HFF-Myc (cell line): ENCODE measurements around the gene CHRM5.

Experiments used
- DNase-seq: peaks from one replicate; pipeline ENCODE4 v3.0.0-alpha.2; 2011; ENCODE audit warnings: low read depth; ENCODE audit errors: extremely low read depth
- H3K4me3 ChIP-seq: replicated peaks from 2 replicates; pipeline ENCODE4 v1.5.1; 2011; ENCODE audit warnings: low read depth, mild to moderate bottlenecking, control low read depth, low read length
- CTCF ChIP-seq: IDR thresholded peaks from 2 replicates; pipeline ENCODE4 v1.5.1; 2012; ENCODE audit warnings: mild to moderate bottlenecking, low read depth, low read length, control low read depth; ENCODE audit errors: missing control alignments

CHRM5 gene

GRCh38 chr15:34106423-34106822, 138.1 kb downstream of the CHRM5 start:
- no peak for TF ChIP-seq CTCF
- H3K4me3 ChIP-seq = no peak overlapping the region
- DNase-seq = no peak

- TF ChIP-seq CTCF = no peak
- DNase-seq = no peak
- no peak overlapping the region for H3K4me3 ChIP-seq
Measured at GRCh38 chr15:34107315-34107714, 139.0 kb downstream of the CHRM5 start.

GRCh38 chr15:34109797-34110663, 141.7 kb downstream of the CHRM5 start:
- TF ChIP-seq CTCF = peak; percentile 69
- H3K4me3 ChIP-seq = no peak overlapping the region
- DNase-seq = no peak

GRCh38 chr15:34111488-34111887, 143.2 kb downstream of the CHRM5 start:
- no peak for TF ChIP-seq CTCF
- H3K4me3 ChIP-seq = no peak overlapping the region
- DNase-seq = no peak

- no peak overlapping the region for H3K4me3 ChIP-seq
- no peak for DNase-seq
- TF ChIP-seq CTCF = no peak
Measured at GRCh38 chr15:34114215-34114614, 145.9 kb downstream of the CHRM5 start.

GRCh38 chr15:34114739-34115138, 146.4 kb downstream of the CHRM5 start:
- TF ChIP-seq CTCF = no peak
- no peak overlapping the region for H3K4me3 ChIP-seq
- DNase-seq = no peak
